ENCODE data around the gene CTNND1.

Gene CTNND1

GRCh38 chr11:57741132-57742086 lies 20.2 kb upstream of the CTNND1 start, which contains the start of gene SELENOH:
TSS of gene SELENOH (plus strand) at chr11:57741491. CDS start at chr11:57741596, 105 bp downstream.
- Histone ChIP-seq H3K27me3 (ENCODE audit: insufficient read depth, low read length) (no peaks in the 10 kb centered on the region), H3K4me3 (ENCODE audit: low read length) (peak within 1 kb of the TSS; percentile 82), H3K9me3 (ENCODE audit: insufficient read depth, low read depth, low read length) (no peaks in the 10 kb centered on the region), H3K36me3 (ENCODE audit: insufficient read depth, low read length) (peaks cover 58% of the 10 kb centered on the region), H3K27ac (ENCODE audit: low read depth, low read length) (peak within 1 kb of the TSS; percentile 87), H3K9ac (ENCODE audit: low read depth, low read length) (peak within 1 kb of the TSS; percentile 94), H3K4me1 (ENCODE audit: insufficient read depth, low read length) (peaks cover 6% of the 10 kb centered on the region; the same call in 1 of the 2 replicates)
- under 1% methylated on average over 75 of the region's 75 CpGs for WGBS

- Histone ChIP-seq H3K9me3 (ENCODE audit: insufficient read depth, low read depth, low read length) (no peaks in the 10 kb centered on the region), H3K27ac (ENCODE audit: low read depth, low read length) (peak overlapping the region; percentile 87), H3K27me3 (ENCODE audit: insufficient read depth, low read length) (no peaks in the 10 kb centered on the region), H3K9ac (ENCODE audit: low read depth, low read length) (peak overlapping the region; percentile 94), H3K4me3 (ENCODE audit: low read length) (peak overlapping the region; percentile 82), H3K4me1 (ENCODE audit: insufficient read depth, low read length) (peaks cover 6% of the 10 kb centered on the region; the same call in 1 of the 2 replicates), H3K36me3 (ENCODE audit: insufficient read depth, low read length) (peaks cover 62% of the 10 kb centered on the region)
- 5% methylated on average over 10 of the region's 10 CpGs for WGBS
These were observed 19.5 kb upstream of the CTNND1 start for GRCh38 chr11:57742087-57742452.

DNA sequence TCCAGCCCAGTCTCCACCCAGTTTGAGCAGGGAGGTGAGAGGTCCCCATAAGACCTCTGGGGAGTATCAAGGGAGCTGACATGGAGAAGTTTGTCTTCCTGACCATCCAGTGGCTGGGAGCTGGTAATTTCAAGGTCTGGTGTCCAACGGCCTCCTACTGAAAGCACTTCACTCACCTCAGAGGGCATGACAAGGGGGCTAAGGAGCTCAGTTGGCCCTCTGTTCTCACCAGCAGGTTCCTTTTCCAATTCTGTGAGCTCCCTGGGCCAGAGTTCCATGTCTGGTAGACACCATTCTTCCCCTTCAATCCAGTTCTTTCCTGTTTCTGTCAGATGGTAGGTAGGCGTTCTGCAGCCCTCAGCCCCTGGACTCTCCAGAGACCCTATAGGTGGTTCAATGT lies 17.2 kb upstream of the CTNND1 start:
- no peak overlapping the region for H3K9ac ChIP-seq (ENCODE audit: low read depth, low read length)
- no peak overlapping the region for H3K27ac ChIP-seq (ENCODE audit: low read depth, low read length)
- no peak overlapping the region for H3K4me3 ChIP-seq (ENCODE audit: low read length)
- H3K9me3 ChIP-seq (ENCODE audit: insufficient read depth, low read depth, low read length): no peaks in the 10 kb centered on the region
- H3K27me3 ChIP-seq (ENCODE audit: insufficient read depth, low read length): no peaks in the 10 kb centered on the region
- peaks cover 9% of the 10 kb centered on the region for H3K4me1 ChIP-seq (ENCODE audit: insufficient read depth, low read length)
- H3K36me3 ChIP-seq (ENCODE audit: insufficient read depth, low read length): peaks cover 40% of the 10 kb centered on the region
- WGBS: 91% methylated on average over 2 of the region's 2 CpGs

DNA sequence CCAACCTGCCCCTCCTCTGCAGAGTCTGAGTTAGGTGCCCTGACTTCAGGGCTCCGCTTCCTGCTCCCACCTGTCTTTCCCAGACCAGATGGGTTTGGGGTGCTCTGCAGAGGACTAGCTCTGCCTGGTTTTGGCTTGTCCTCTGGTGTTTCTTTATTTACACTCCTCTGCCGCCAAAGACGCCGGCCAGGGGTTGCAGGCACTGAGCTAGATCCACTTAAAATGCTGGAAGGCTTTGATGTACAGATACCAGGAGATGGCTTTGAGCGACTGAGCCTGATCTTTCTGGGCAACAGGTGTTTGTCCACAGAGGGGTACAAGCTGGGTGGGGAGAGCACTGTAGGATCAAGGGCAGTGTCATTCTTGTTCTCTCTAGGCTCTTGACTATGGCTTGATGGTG lies 16.4 kb upstream of the CTNND1 start:
- Histone ChIP-seq H3K27me3 (ENCODE audit: insufficient read depth, low read length) (no peaks in the 10 kb centered on the region), H3K36me3 (ENCODE audit: insufficient read depth, low read length) (peaks cover 33% of the 10 kb centered on the region), H3K27ac (ENCODE audit: low read depth, low read length) (no peak overlapping the region), H3K4me3 (ENCODE audit: low read length) (no peak overlapping the region), H3K9me3 (ENCODE audit: insufficient read depth, low read depth, low read length) (no peaks in the 10 kb centered on the region), H3K4me1 (ENCODE audit: insufficient read depth, low read length) (peaks cover 9% of the 10 kb centered on the region), H3K9ac (ENCODE audit: low read depth, low read length) (no peak overlapping the region)
- WGBS: 95% methylated on average over 5 of the region's 5 CpGs

GRCh38 chr11:57746920-57747319 lies 14.7 kb upstream of the CTNND1 start:
- H3K4me1 ChIP-seq (ENCODE audit: insufficient read depth, low read length): peaks cover 9% of the 10 kb centered on the region
- H3K36me3 ChIP-seq (ENCODE audit: insufficient read depth, low read length): peaks cover 30% of the 10 kb centered on the region
- no peak overlapping the region for H3K4me3 ChIP-seq (ENCODE audit: low read length)
- no peaks in the 10 kb centered on the region for H3K9me3 ChIP-seq (ENCODE audit: insufficient read depth, low read depth, low read length)
- H3K27ac ChIP-seq (ENCODE audit: low read depth, low read length): no peak overlapping the region
- H3K9ac ChIP-seq (ENCODE audit: low read depth, low read length): no peak overlapping the region
- no peaks in the 10 kb centered on the region for H3K27me3 ChIP-seq (ENCODE audit: insufficient read depth, low read length)
- 90% methylated on average over 1 of the region's 1 CpG for WGBS

GRCh38 chr11:57751176-57751575 lies 10.4 kb upstream of the CTNND1 start:
- Histone ChIP-seq H3K36me3 (ENCODE audit: insufficient read depth, low read length) (0 out of 2 replicates have a peak, but pooled peaks cover 3% of the 10 kb centered on the region), H3K27ac (ENCODE audit: low read depth, low read length) (no peak overlapping the region), H3K4me1 (ENCODE audit: insufficient read depth, low read length) (peaks cover 3% of the 10 kb centered on the region; the same call in 1 of the 2 replicates), H3K27me3 (ENCODE audit: insufficient read depth, low read length) (no peaks in the 10 kb centered on the region), H3K4me3 (ENCODE audit: low read length) (no peak overlapping the region), H3K9me3 (ENCODE audit: insufficient read depth, low read depth, low read length) (no peaks in the 10 kb centered on the region), H3K9ac (ENCODE audit: low read depth, low read length) (no peak overlapping the region)

DNA sequence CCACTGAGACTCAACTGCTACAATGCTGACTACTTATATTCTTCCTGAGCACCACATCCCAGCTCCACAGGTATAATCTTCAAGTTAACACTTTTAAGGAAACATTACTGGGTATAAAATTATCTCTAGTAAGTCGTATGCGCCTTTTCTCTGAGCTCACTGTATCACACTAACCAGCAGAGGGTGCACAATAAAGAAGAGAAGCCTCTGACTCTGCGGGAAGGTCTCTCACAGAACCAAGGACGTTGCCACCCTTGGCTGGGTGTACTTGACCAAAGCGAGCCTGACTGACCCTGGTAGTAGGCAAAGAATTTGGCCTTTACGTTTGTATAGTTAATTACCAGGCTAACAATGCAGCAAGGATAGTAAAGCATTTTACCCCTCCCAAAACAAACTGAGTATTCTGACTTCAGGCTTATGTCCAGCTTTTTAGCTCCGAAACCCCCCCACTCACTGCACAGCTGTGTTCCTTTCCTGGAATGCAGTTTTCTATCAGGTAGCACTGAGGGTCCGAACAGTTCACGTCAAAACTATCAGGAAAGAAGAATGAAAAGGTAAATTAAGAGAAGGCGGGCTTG lies 9.8 kb upstream of the CTNND1 start, which contains the start of gene BTBD18:
BTBD18 (minus strand) TSS at position 144 of the 578 bp plus-strand sequence. CDS start 631 bp downstream, outside the sequence.
- WGBS: 63% methylated on average over 10 of the region's 10 CpGs
- H3K27me3 ChIP-seq (ENCODE audit: insufficient read depth, low read length): no peaks in the 10 kb centered on the region
- no peaks in the 10 kb centered on the region for H3K9me3 ChIP-seq (ENCODE audit: insufficient read depth, low read depth, low read length)
- no peak within 1 kb of the TSS for H3K9ac ChIP-seq (ENCODE audit: low read depth, low read length)
- H3K4me1 ChIP-seq (ENCODE audit: insufficient read depth, low read length): peaks cover 3% of the 10 kb centered on the region; the same call in 1 of the 2 replicates
- no peak within 1 kb of the TSS for H3K4me3 ChIP-seq (ENCODE audit: low read length)
- no peak within 1 kb of the TSS for H3K27ac ChIP-seq (ENCODE audit: low read depth, low read length)
- H3K36me3 ChIP-seq (ENCODE audit: insufficient read depth, low read length): 0 out of 2 replicates have a peak, but pooled peaks cover under 1% of the 10 kb centered on the region

GRCh38 chr11:57752954-57753353 lies 8.6 kb upstream of the CTNND1 start:
- peaks cover 3% of the 10 kb centered on the region; the same call in 1 of the 2 replicates for H3K4me1 ChIP-seq (ENCODE audit: insufficient read depth, low read length)
- no peak overlapping the region for H3K27ac ChIP-seq (ENCODE audit: low read depth, low read length)
- 95% methylated on average over 30 of the region's 30 CpGs for WGBS
- H3K9ac ChIP-seq (ENCODE audit: low read depth, low read length): no peak overlapping the region
- H3K27me3 ChIP-seq (ENCODE audit: insufficient read depth, low read length): no peaks in the 10 kb centered on the region
- no peaks in the 10 kb centered on the region for H3K36me3 ChIP-seq (ENCODE audit: insufficient read depth, low read length)
- H3K4me3 ChIP-seq (ENCODE audit: low read length): no peak overlapping the region
- no peaks in the 10 kb centered on the region for H3K9me3 ChIP-seq (ENCODE audit: insufficient read depth, low read depth, low read length)

DNA sequence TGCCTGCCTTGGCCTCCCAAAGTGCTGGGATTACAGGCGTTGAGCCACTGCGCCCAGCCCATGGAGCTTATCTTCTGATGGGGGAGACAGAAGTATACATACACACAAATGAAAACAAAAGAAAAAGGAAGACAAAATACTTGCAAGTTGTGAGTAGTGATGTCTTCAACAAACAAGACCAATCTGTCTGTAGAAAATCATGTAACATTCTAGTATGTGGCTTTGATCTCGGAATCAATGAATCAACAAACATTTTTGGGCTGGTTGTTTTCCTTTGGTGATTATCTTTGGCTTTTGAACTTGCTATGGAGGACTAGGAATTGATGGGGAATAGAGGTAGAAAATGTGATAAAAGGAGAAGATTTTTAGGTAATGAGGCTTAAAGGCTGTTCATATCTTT lies 3.4 kb upstream of the CTNND1 start:
- Histone ChIP-seq H3K36me3 (ENCODE audit: insufficient read depth, low read length) (no peaks in the 10 kb centered on the region), H3K9me3 (ENCODE audit: insufficient read depth, low read depth, low read length) (no peaks in the 10 kb centered on the region), H3K27me3 (ENCODE audit: insufficient read depth, low read length) (no peaks in the 10 kb centered on the region), H3K4me3 (ENCODE audit: low read length) (no peak overlapping the region), H3K9ac (ENCODE audit: low read depth, low read length) (no peak overlapping the region), H3K4me1 (ENCODE audit: insufficient read depth, low read length) (peaks cover 3% of the 10 kb centered on the region; the same call in 1 of the 2 replicates), H3K27ac (ENCODE audit: low read depth, low read length) (no peak overlapping the region)
- WGBS: 88% methylated on average over 3 of the region's 3 CpGs

- Histone ChIP-seq H3K27ac (ENCODE audit: low read depth, low read length) (peak overlapping the region; percentile 95), H3K9ac (ENCODE audit: low read depth, low read length) (peak overlapping the region; percentile 97), H3K36me3 (ENCODE audit: insufficient read depth, low read length) (0 out of 2 replicates have a peak, but pooled peaks cover 4% of the 10 kb centered on the region), H3K27me3 (ENCODE audit: insufficient read depth, low read length) (no peaks in the 10 kb centered on the region), H3K9me3 (ENCODE audit: insufficient read depth, low read depth, low read length) (no peaks in the 10 kb centered on the region), H3K4me1 (ENCODE audit: insufficient read depth, low read length) (peaks cover 15% of the 10 kb centered on the region), H3K4me3 (ENCODE audit: low read length) (peak overlapping the region; percentile 95)
- 0% methylated on average over 8 of the region's 9 CpGs for WGBS
These were observed 746 bp downstream of the CTNND1 start for GRCh38 chr11:57762235-57762861.

- peak overlapping the region; percentile 38 for H3K27ac ChIP-seq (ENCODE audit: low read depth, low read length)
- H3K36me3 ChIP-seq (ENCODE audit: insufficient read depth, low read length): 0 out of 2 replicates have a peak, but pooled peaks cover 5% of the 10 kb centered on the region
These were observed 2.0 kb downstream of the CTNND1 start for GRCh38 chr11:57763568-57763967.

More at GRCh38 chr11:57763568-57763967, 2.0 kb downstream of the CTNND1 start:
- H3K4me3 ChIP-seq (ENCODE audit: low read length): peak overlapping the region; percentile 95
- H3K9me3 ChIP-seq (ENCODE audit: insufficient read depth, low read depth, low read length): no peaks in the 10 kb centered on the region
- 20% methylated on average over 1 of the region's 1 CpG for WGBS
- H3K27me3 ChIP-seq (ENCODE audit: insufficient read depth, low read length): no peaks in the 10 kb centered on the region
- peaks cover 15% of the 10 kb centered on the region for H3K4me1 ChIP-seq (ENCODE audit: insufficient read depth, low read length)
- H3K9ac ChIP-seq (ENCODE audit: low read depth, low read length): peak overlapping the region; percentile 97
